HG03095 (cell line): ENCODE measurements around the gene MEF2D.

Source experiments
- ATAC-seq: cut with Tn5 transposase; IDR thresholded peaks from one replicate; pipeline ENCODE4 v1.9.1; 2021; ENCODE audit warnings: moderate library complexity; ENCODE audit not compliant: unreplicated experiment

The MEF2D gene

GRCh38 chr1:156525071-156525501 lies 24.5 kb upstream of the MEF2D start:
- no peak for ATAC-seq

DNA sequence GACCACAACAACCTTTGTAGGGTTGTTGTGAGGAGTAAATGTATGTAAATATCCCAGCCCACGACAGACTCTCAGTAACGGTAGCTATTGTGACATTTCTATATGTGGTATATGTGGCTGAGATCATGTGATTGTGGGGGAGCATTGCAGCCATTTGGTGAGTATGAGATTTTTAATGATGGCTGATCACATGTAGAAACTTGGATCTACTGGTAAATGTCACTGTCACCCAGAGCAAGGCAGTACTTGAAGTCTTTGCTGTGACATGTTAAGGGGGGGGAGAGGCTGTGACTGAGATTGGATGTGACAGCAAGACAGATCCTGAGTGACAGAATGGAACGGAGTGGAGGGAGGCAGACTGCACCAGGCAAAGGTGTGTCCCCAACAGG lies 23.9 kb upstream of the MEF2D start:
- ATAC-seq, result no peak

- no peak for ATAC-seq
Observed at GRCh38 chr1:156523801-156524480, 23.4 kb upstream of the MEF2D start.

- no peak for ATAC-seq
Observed at GRCh38 chr1:156522443-156522970, 21.9 kb upstream of the MEF2D start.

- no peak for ATAC-seq
Observed at GRCh38 chr1:156517748-156518147, 17.2 kb upstream of the MEF2D start.

DNA sequence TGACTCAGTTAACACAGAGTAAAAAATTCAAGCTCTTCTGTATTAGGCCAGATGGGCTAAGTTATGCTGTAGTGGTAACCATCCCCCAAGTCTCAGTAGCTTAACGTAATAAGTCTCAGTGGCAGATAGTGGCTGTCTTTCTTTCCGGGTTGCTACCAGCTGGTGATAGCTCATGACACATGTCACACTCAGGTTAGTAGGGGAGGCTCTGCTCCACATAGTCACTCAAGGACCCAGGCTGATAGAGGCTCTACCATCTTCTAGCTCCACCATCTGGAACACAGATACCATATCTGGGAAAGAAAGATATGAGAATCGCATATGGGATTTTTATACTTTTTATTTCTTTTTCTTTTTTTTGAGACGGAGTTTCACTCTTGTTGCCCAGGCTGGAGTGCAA lies 16.2 kb upstream of the MEF2D start:
- no peak for ATAC-seq

DNA sequence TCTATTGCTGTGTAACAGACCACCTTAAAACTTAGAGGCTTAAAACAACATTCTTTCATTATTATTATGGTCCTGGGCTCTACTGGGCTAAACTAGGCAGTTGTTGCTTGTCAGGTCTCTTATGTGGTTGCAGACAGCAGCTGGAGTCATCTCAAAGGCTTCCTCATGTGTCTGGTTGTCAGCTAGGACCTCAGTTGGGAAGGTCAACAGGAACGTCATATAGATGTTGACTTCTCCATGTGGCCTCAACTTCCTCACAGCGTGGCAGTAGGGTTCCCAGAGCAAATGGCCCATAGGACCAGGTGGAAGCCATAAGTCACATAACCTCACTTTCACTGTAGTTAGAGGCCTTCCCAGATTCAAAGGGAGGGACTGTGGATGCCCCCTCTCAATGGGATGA lies 15.4 kb upstream of the MEF2D start:
- no peak for ATAC-seq

GRCh38 chr1:156513185-156513584 lies 12.6 kb upstream of the MEF2D start:
- ATAC-seq, result no peak

DNA sequence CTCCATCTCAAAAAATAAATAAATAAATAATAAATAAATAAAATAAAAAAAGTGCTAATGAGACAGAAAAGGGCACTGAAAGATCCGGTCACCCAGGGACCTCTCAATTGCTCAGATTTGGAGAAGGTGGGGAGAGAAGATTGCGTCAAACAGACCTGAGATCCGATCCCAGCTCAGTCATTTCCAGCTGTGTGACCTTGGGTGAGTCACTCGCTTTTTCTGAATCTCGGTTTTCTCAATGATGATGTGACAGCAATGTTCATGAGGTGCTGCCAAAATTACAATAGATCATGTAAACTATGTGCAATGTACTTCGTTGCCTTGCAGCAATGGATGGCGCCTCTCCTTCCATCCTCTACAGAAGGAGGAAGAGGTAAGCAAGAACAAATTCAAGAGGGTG lies 11.1 kb upstream of the MEF2D start:
- ATAC-seq, result no peak

GRCh38 chr1:156510709-156511108 lies 10.1 kb upstream of the MEF2D start:
- ATAC-seq, result no peak

DNA sequence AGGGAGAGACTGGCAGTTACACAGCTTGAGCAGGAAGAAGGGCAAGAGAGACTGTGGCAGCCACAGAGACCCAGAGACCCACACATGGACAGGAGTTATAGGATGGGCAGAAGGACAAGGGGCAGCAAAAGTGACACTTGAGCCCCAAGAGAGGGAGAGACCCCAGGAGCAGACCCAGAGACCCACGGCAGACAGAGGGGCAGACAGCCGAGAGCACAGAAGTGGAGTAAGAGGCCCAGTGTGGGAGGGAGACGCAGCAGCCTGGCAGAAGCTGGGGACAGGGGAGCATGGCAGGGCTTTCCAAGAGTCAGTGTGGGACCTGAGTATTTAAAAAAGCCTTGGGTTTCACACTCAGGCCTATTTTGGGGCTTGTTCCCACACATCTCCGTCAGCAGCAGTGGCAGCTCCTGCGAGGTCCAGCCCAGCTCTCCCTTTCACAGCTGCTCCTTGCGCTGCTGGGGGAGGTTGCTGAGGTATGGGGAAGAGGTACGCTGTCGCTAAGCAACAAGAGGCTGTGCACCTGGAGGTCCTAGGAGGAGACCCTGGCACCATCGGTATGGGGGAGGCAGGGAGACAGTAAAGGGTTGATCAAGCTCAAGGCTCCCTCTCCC lies 9.0 kb upstream of the MEF2D start:
- ATAC-seq, result no peak

- ATAC-seq, result no peak
Observed at GRCh38 chr1:156508955-156509234, 8.3 kb upstream of the MEF2D start.

- ATAC-seq, result no peak
Observed at GRCh38 chr1:156508205-156508954, 7.8 kb upstream of the MEF2D start.

GRCh38 chr1:156506450-156506849 lies 5.9 kb upstream of the MEF2D start:
- ATAC-seq, result no peak

- no peak for ATAC-seq
Observed at GRCh38 chr1:156505679-156506298, 5.2 kb upstream of the MEF2D start.

GRCh38 chr1:156504821-156505678 lies 4.5 kb upstream of the MEF2D start:
- no peak for ATAC-seq

DNA sequence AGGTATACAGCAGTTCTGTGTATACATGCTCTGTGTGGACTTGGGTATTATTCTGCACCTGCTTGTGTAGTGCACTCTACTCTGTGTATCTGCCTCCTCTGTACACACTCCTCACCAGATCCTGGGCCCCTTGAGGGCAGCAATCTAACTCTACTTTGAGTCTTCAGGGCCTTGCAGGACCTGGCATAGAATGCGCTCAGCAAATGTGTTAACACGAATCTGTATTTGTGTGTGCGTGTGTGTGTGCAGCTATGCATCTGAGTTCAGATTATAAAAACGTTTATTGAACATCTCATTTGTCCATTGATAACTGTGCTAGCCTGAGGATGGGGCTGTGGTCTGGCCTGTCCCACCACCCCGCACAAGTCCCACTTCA lies 3.9 kb upstream of the MEF2D start:
- no peak for ATAC-seq

DNA sequence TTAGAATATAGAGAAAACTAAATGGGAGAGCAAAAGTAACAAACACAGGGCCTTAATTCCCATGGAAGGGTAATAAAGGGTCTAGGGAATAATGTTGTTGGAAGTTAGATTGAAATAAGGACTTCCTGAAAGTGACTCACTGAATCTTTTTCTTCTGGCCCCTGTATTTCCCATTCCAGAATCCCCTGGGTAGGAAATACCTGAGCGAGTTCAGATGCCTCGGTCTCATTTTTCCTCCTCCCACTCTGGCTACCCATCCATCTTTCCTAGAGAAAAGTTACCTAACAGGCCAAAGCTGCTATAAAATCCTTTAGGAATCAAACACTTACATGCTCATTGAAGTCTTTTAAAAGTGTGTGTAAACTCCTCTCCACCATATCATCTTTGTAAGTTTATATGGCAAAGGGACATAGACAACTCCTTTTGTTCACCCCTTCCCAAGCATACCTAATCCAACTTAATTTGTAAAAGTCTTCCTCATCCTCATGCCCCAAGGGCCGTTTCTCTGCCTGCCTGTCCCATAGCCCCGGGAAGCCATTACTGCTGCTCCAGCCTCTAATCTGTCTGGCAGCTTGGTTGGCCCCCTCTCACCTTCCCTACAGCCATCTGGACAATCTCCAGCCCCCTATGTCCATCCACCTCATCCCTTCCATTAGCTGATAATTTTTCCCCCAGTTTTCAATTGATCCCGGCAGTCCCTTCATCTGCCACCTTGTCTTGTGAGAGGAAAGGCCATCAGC lies 3.3 kb upstream of the MEF2D start:
- ATAC-seq, result no peak

- no peak for ATAC-seq
Observed at GRCh38 chr1:156502894-156503697, 2.5 kb upstream of the MEF2D start.
